ENCODE results near the gene SOCS4.
A peak's percentile ranks its signal among the peaks of the same experiment; 100 is the strongest.
"Not testable (repeated sequence)": the region's sequence is repeated elsewhere in the genome, so short reads cannot be mapped to it uniquely, and the experiment has no call there.

The SOCS4 gene, protein sequence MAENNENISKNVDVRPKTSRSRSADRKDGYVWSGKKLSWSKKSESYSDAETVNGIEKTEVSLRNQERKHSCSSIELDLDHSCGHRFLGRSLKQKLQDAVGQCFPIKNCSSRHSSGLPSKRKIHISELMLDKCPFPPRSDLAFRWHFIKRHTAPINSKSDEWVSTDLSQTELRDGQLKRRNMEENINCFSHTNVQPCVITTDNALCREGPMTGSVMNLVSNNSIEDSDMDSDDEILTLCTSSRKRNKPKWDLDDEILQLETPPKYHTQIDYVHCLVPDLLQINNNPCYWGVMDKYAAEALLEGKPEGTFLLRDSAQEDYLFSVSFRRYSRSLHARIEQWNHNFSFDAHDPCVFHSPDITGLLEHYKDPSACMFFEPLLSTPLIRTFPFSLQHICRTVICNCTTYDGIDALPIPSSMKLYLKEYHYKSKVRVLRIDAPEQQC

DNA sequence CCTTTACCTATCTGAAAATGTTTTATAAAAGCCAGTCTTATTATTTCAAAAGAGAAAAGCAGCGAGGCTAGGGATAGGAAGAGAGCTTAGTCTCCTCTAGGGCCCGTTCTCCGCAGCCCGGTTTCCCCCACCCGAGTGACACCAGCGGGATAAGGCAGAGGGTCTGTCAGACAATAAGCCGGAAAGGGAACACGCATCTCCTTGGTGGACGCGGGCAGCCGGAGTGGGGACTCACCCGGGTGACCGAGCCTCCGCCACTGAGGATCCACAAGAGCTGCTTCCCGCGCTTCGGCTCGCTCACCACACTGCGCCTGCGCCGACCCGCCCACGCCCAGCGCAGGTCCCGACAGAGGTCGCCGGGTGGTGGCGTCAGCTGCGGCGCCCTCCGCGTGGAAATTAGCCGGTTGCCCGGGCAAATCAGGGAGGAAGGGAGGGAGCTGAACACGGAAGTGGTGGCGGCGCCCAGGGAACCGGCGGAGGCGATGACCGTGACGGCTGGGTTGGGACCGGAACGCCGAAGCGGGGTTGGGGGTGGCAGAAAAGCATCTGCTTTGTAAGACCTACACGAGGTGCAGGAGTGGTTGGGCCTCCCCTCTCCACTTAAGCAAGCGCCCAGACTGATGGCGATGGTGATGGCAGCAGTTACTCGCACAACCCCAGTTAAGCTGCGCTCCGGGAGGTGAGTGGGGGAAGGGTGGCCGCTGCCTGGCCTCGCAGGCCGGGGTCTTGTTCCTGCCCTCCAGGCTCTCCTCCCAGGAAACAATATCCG, at the start of gene SOCS4, which contains the start of gene WDHD1:
SOCS4 (plus strand) TSS at position 444 of the 769 bp plus-strand sequence. CDS start 15,806 bp downstream, outside the sequence.
WDHD1 (minus strand) TSS at position 307 of the 769 bp plus-strand sequence. CDS start 312 bp downstream, outside the sequence.
- DNase-seq: peak; percentile 97

- no peak for DNase-seq
Measured at GRCh38 chr14:54979039-54979438, 48.0 kb upstream of the SOCS4 start.

GRCh38 chr14:54981698-54982097, 45.3 kb upstream of the SOCS4 start:
- DNase-seq: no peak

DNA sequence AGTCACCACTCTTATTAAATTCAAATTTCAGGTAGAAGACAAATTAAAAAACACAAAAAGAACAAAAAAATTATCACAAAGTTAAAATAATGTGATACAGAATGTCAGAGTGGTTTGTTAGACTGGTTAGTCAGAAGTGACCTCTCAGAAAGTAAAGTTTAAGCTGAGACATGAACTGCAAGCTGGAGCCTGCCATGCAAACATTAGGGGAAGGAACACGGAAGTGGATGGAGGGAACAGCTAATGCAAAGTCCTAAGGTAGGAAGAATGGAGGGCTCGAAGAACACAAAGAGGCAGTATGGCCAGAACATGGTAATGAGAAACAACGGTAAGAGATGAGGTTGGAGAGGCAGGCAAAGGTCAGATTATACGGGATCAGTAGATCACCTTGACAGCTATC, 41.9 kb upstream of the SOCS4 start:
- DNase-seq: no peak

DNA sequence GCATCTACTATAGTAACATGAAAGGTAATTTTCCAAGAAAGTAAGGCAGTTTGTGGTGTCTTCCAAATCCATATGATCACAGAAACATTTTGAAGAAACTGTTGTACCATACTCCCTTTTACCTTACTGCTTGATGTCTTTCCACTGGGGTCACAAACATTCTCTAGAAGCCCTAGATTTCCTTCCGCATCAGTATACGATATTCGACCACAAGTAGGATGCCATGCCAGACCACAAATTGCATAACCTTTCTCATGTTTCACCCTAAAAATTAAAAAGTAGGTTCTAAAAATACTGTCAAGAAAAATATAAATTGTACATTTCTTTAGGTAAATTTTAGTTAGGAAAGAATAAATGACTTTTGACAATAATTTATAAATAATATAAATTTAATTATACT, 26.7 kb upstream of the SOCS4 start:
- no peak for DNase-seq

DNA sequence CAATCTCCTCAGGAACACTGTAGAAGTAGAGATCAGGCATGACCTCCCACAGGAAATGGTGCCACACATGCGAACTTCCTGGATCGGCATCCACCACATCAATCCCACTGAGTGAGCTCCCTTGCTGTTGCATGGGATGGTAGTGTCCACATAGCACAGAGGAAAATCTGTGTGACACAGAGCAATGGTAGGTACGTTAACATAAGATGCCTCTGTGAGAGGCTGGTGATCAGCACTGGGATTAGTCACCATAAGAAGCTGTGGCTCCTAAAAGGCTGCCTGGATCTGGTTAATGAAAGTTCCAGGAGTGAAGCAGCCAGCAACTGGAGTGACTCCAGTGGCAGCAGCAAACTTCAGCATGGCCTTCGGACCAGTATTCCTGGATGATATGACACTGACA, 22.0 kb upstream of the SOCS4 start:
- no peak for DNase-seq

GRCh38 chr14:55015006-55015405, 12.0 kb upstream of the SOCS4 start:
- no peak for DNase-seq

DNA sequence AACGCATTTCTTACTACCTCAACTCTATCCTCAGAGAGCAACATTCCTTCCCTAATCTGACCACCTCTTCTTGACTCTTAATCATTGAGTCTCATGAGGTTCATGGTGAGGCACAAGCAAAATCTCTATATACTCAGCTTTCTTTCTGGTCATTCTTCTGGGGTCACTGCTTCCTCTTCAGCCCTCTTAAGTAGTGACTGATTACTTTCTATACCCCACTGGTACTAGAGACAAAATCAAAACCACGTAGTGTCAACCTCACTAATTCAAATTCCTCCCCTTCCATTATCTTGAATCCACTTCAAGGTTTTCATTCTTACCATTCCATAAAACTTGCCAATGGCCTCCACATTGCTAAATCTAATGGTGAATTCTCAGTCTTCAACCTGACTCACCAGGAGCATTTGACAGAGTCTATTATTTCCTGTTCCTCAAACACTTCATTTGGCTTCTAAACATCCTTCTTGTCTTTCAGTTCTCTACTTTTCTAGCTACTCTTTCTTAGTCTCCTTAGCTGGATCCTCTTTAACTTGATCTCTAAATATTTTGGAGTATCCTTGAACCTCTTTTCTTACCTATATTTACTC, 7.0 kb upstream of the SOCS4 start:
- no peak for DNase-seq

- not testable (repeated sequence) for DNase-seq
Measured at GRCh38 chr14:55024365-55024764, 2.7 kb upstream of the SOCS4 start.

GRCh38 chr14:55025948-55026347, 1.1 kb upstream of the SOCS4 start:
- no peak for DNase-seq

- DNase-seq: no peak
Measured at GRCh38 chr14:55026441-55026792, 619 bp upstream of the SOCS4 start.

DNA sequence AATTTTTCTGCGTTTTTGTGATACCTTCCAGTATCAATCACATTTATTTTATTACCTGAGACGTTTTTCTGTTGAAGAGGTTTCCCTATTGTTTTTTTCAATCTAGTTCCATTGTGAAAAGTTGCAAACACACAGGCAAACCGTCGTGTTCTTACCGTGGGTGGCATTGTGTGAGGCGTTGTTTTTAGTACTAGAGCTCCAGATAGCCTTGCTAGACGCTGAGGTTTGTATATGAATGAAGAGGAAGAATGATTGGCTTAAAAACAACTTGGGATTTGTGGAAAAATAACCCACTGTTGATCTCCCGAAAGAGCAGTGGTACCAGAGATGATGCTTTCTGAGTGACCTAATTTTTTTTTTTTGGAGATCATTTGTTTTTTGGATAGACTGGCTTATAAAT, 1.0 kb downstream of the SOCS4 start:
- DNase-seq: no peak

- no peak for DNase-seq
Measured at GRCh38 chr14:55028476-55028875, 1.4 kb downstream of the SOCS4 start.

GRCh38 chr14:55031190-55031589, 4.2 kb downstream of the SOCS4 start:
- DNase-seq: no peak

GRCh38 chr14:55037995-55038394, 11.0 kb downstream of the SOCS4 start:
- not testable (repeated sequence) for DNase-seq

GRCh38 chr14:55038708-55039107, 11.7 kb downstream of the SOCS4 start:
- no peak for DNase-seq

DNA sequence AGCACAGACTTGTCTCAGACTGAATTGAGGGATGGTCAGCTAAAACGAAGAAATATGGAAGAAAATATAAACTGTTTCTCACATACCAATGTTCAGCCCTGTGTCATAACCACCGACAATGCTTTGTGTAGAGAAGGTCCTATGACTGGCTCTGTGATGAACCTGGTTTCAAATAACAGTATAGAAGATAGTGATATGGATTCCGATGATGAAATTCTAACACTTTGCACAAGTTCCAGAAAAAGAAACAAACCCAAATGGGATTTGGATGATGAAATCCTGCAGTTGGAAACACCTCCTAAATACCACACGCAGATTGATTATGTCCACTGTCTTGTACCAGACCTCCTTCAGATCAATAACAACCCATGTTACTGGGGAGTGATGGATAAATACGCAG, 16.5 kb downstream of the SOCS4 start:
- DNase-seq: no peak

DNA sequence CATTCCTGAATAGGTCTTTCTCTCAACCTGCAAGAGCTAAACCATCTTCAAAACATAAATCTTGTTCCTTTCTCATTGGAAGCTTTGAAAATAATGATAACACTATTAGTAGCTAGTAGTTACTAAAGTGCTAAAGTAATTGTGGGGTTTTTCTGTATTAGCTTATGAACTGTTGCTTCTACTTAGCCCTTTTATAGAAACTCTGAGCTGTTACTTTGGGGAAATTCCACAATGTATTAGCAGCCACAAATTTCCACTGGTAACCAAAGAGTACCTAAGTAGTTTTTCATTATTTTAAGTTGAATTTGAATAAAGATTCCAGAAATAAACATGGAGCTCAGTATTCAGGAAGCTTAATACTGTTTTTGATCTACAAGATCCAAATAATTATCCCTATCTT, 18.1 kb downstream of the SOCS4 start:
- DNase-seq: no peak

GRCh38 chr14:55047301-55048053, 20.4 kb downstream of the SOCS4 start:
- no peak for DNase-seq

GRCh38 chr14:55048900-55049436, 21.9 kb downstream of the SOCS4 start:
- no peak for DNase-seq

GRCh38 chr14:55051165-55051422, 24.1 kb downstream of the SOCS4 start:
- no peak for DNase-seq

DNA sequence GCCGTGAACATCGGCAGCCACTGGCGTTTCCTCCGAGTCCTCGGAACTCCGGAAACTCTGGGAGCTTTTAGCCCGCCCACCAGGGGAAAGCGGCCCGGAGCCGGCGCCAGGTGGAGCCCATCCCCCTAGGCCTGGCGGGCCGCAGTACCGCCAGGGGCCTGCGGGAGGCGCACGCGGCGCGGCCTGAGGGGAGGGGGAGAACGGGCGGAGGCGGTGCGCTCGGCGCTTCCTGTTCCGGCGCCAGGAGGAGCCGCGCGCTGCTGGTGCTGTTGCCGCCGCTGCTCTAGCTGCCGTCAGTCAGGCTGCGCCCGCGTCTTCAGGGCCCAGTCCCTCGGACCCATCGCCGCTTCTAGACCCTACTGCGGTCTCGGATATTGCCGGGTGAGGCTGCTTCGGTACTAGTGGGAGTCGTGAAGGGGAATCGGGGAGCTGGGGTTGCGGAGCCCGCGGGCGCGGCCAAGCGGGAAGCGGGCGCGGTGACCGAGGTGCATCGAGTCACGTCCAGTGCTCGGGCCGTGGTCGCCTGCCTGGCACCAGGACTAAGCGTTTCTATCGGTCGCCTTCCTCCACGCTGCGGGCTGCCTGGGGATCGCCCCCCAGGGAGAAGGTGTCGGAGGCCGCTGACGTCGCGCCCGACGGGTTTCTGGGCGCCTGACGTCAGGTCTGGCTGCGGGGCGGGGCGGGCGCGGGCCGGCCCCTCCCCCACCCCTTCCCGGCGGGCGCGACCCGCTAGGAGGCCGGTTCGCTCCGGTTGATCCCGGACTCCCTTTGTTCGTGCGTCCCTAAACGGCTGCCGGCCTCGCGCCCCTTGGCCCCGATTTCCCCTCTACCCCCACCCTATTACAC, 24.6 kb downstream of the SOCS4 start, which contains the start of gene MAPK1IP1L:
MAPK1IP1L (plus strand) TSS at position 225 of the 846 bp plus-strand sequence. CDS start 10,037 bp downstream, outside the sequence.
- peak; percentile 99 for DNase-seq

Data from NCI-H2029 (cell line).